H9 (cell line): Measurements from ENCODE around the gene KCTD19. TPM values are rescaled to one million over a fixed set of nuclear protein-coding genes. Genes with fewer than 3 reads are reported as not detected.
"Not testable (repeated sequence)": the region's sequence is repeated elsewhere in the genome, so short reads cannot be mapped to it uniquely, and the experiment has no call there.

ENCODE experiments used
- DNase-seq: peaks from one replicate; pipeline ENCODE4 v3.0.0-alpha.2; 2017
- H2AFZ ChIP-seq: one replicate; pipeline ENCODE4 v1.6.1; 2013; ENCODE audit warnings: mild to moderate bottlenecking, low read length, control low read depth, moderate library complexity
- H2AK5ac ChIP-seq: 2 replicates; pipeline ENCODE4 v1.6.1; 2013; ENCODE audit warnings: low read length, control low read depth, mixed read lengths; ENCODE audit not compliant: insufficient read length
- H2BK120ac ChIP-seq: one replicate; pipeline ENCODE4 v1.6.1; 2013; ENCODE audit warnings: low read depth, mild to moderate bottlenecking, low read length, control low read depth, inconsistent platforms; ENCODE audit not compliant: poor library complexity, severe bottlenecking
- H2BK12ac ChIP-seq: 2 replicates; pipeline ENCODE4 v1.6.1; 2013; ENCODE audit warnings: low read length, control low read depth, mixed read lengths, low read depth; ENCODE audit not compliant: insufficient read length
- H2BK15ac ChIP-seq: 2 replicates; pipeline ENCODE4 v1.6.1; 2013; ENCODE audit warnings: low read depth, low read length, control low read depth
- H2BK20ac ChIP-seq: one replicate; pipeline ENCODE4 v1.6.1; 2013; ENCODE audit warnings: low read depth, mild to moderate bottlenecking, low read length, control low read depth, inconsistent platforms; ENCODE audit not compliant: poor library complexity, severe bottlenecking
- H2BK5ac ChIP-seq: 2 replicates; pipeline ENCODE4 v1.6.1; 2013; ENCODE audit warnings: low read length, control low read depth, mixed read lengths; ENCODE audit not compliant: insufficient read length
- H3K14ac ChIP-seq: 2 replicates; pipeline ENCODE4 v1.6.1; 2013; ENCODE audit warnings: low read length, control low read depth; ENCODE audit not compliant: insufficient read depth
- H3K18ac ChIP-seq: 2 replicates; pipeline ENCODE4 v1.6.1; 2013; ENCODE audit warnings: low read depth, mild to moderate bottlenecking, mixed read lengths, low read length, control low read depth; ENCODE audit not compliant: insufficient read length
- H3K23ac ChIP-seq: 2 replicates; pipeline ENCODE4 v1.6.1; 2013; ENCODE audit warnings: low read length, control low read depth, mixed read lengths, low read depth; ENCODE audit not compliant: insufficient read length
- H3K23me2 ChIP-seq: 2 replicates; pipeline ENCODE4 v1.6.1; 2013; ENCODE audit warnings: low read depth, mild to moderate bottlenecking, mixed read lengths, low read length, control low read depth; ENCODE audit not compliant: insufficient read length, poor library complexity, severe bottlenecking
- H3K27ac ChIP-seq: 2 replicates; pipeline ENCODE4 v1.5.1; 2013; ENCODE audit warnings: low read length, control low read depth, mixed read lengths, low read depth; ENCODE audit not compliant: insufficient read length
- H3K27me3 ChIP-seq: 2 replicates; pipeline ENCODE4 v1.6.1; 2013; ENCODE audit warnings: low read length, control low read depth, inconsistent platforms; ENCODE audit not compliant: insufficient read depth
- H3K4ac ChIP-seq: 2 replicates; pipeline ENCODE4 v1.6.1; 2013; ENCODE audit warnings: low read depth, mild to moderate bottlenecking, control low read depth, inconsistent platforms, low read length, moderate library complexity
- H3K4me1 ChIP-seq: 2 replicates; pipeline ENCODE4 v1.6.1; 2013; ENCODE audit warnings: low read length, control low read depth, inconsistent platforms; ENCODE audit not compliant: insufficient read depth
- H3K4me2 ChIP-seq: 2 replicates; pipeline ENCODE4 v1.6.1; 2013; ENCODE audit warnings: low read length, control low read depth, mixed read lengths; ENCODE audit not compliant: insufficient read length, insufficient read depth
- H3K56ac ChIP-seq: 2 replicates; pipeline ENCODE4 v1.6.1; 2013; ENCODE audit warnings: low read depth, mild to moderate bottlenecking, mixed read lengths, low read length, control low read depth; ENCODE audit not compliant: insufficient read length
- H3K79me1 ChIP-seq: 2 replicates; pipeline ENCODE4 v1.6.1; 2013; ENCODE audit warnings: low read depth, mild to moderate bottlenecking, moderate library complexity, low read length, control low read depth, inconsistent platforms; ENCODE audit not compliant: insufficient read depth, poor library complexity, severe bottlenecking
- H3K79me2 ChIP-seq: 2 replicates; pipeline ENCODE4 v1.6.1; 2013; ENCODE audit warnings: low read length, control low read depth, inconsistent platforms; ENCODE audit not compliant: insufficient read depth
- H3K9ac ChIP-seq: 2 replicates; pipeline ENCODE4 v1.6.1; 2013; ENCODE audit warnings: low read length, control low read depth, mixed read lengths; ENCODE audit not compliant: insufficient read length; ENCODE audit errors: extremely low read depth
- H3K9me3 ChIP-seq: one replicate; pipeline ENCODE4 v1.6.1; 2013; ENCODE audit warnings: low read depth, low read length, inconsistent platforms; ENCODE audit not compliant: control insufficient read depth
- H3T11ph ChIP-seq: one replicate; pipeline ENCODE4 v1.6.1; 2013; ENCODE audit warnings: mild to moderate bottlenecking, low read length, control low read depth, inconsistent platforms
- H4K20me1 ChIP-seq: one replicate; pipeline ENCODE4 v1.6.1; 2013; ENCODE audit not compliant: control insufficient read depth, insufficient read length, insufficient read depth
- H4K5ac ChIP-seq: 2 replicates; pipeline ENCODE4 v1.6.1; 2013; ENCODE audit warnings: low read depth, mild to moderate bottlenecking, mixed read lengths, low read length, control low read depth; ENCODE audit not compliant: insufficient read length
- H4K8ac ChIP-seq: replicated peaks from 2 replicates; pipeline ENCODE4 v1.6.1; 2013; ENCODE audit warnings: low read length, control low read depth, mixed read lengths, low read depth; ENCODE audit not compliant: insufficient read length
- H4K91ac ChIP-seq: 2 replicates; pipeline ENCODE4 v1.6.1; 2013; ENCODE audit warnings: low read depth, mild to moderate bottlenecking, moderate library complexity, mixed read lengths, low read length, control low read depth; ENCODE audit not compliant: insufficient read length
- H3K27ac Mint-ChIP-seq, 3 experiments: 2 replicates in 2 of 3; 3 replicates in 1 of 3; pipeline ENCODE4 v1.8.0; 2020 to 2021; ENCODE audit warnings: mixed read lengths in 3 of 3, mild to moderate bottlenecking in 1 of 3, moderate library complexity in 1 of 3
- H3K27me3 Mint-ChIP-seq: 2 replicates; pipeline ENCODE4 v1.8.0; 2021; ENCODE audit warnings: low read depth, mild to moderate bottlenecking, moderate library complexity, mixed read lengths
- H3K36me3 Mint-ChIP-seq, 3 experiments: 2 replicates in 2 of 3; 3 replicates in 1 of 3; pipeline ENCODE4 v1.8.0; 2020 to 2021; ENCODE audit warnings: low read depth in 3 of 3, mixed read lengths in 3 of 3; ENCODE audit not compliant: insufficient read depth in 1 of 3
- H3K4me1 Mint-ChIP-seq, 2 experiments: 2 replicates each; pipeline ENCODE4 v1.8.0; 2020; ENCODE audit warnings: mixed read lengths in 2 of 2
- H3K4me3 Mint-ChIP-seq, 2 experiments: 2 replicates in 1 of 2; 3 replicates in 1 of 2; pipeline ENCODE4 v1.8.0; 2020 to 2021; ENCODE audit warnings: mild to moderate bottlenecking in 2 of 2, mixed read lengths in 2 of 2, moderate library complexity in 1 of 2
- H3K9me3 Mint-ChIP-seq, 2 experiments: 2 replicates in 1 of 2; 3 replicates in 1 of 2; pipeline ENCODE4 v1.8.0; 2020; ENCODE audit warnings: mild to moderate bottlenecking in 2 of 2, mixed read lengths in 2 of 2, moderate library complexity in 1 of 2
- WGBS: extraction: QIAGEN DNeasy Blood & Tissue Kit; methylation state at CpG from one replicate; pipeline ENCODE4 v1.1.7; 2013; ENCODE audit warnings: missing lambda C conversion rate, low lambda C conversion rate, mixed read lengths; ENCODE audit not compliant: insufficient read length; ENCODE audit errors: extremely low coverage; 5-methylcytosine and 5-hydroxymethylcytosine counted together
- total RNA-seq: library from RNA; stranded (reverse); gene quantifications from 2 replicates; pipeline ENCODE4 v1.2.1, GENCODE V29; 2021
- TF ChIP-seq, protein P1 (sequence below): fragments of 200-600 bp; sonication (generic); conservative IDR thresholded peaks from 3 replicates; pipeline ENCODE4 v1.8.0; 2021; ENCODE audit warnings: antibody characterized with exemption, mild to moderate bottlenecking

The KCTD19 gene
- total RNA-seq, 1 experiment from 2014 or later = 0.13 TPM

DNA sequence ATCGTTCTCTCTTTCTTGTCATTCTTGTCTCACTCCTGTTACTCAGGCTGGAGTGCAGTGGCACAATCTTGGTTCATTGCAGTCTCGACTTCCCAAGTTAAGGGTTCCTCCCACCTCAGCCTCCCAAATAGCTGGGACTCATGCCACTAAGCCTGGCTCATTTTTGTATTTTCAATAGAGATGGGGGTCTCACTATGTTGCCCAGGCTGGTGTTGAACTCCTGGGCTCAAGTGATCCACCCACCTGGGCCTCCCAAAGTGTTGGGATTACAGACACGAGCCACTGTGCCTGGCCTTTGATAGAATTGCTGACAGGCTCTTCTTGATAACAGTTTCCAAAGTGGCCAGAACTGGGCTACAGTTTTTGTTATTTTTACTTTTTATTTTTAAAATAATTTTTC, 34.5 kb upstream of the KCTD19 start:
- H2BK5ac ChIP-seq = no peak overlapping the region
- H2BK15ac ChIP-seq = no peak overlapping the region
- no peak overlapping the region for H4K91ac ChIP-seq
- H3K56ac ChIP-seq = no peak overlapping the region
- no peak overlapping the region for H3K27ac ChIP-seq
- no peak overlapping the region for H3K4me2 ChIP-seq
- no peaks in the 10 kb centered on the region for H3K4me1 ChIP-seq
- no peak overlapping the region for H3K23ac ChIP-seq
- no peaks in the 10 kb centered on the region for H4K20me1 ChIP-seq
- no peaks in the 10 kb centered on the region for H3K23me2 ChIP-seq
- WGBS = no CpG with 5 or more reads among the region's 3 CpGs
- no peak overlapping the region for H2AFZ ChIP-seq
- no peak overlapping the region for H2AK5ac ChIP-seq
- H3K4ac ChIP-seq = no peak overlapping the region
- no peaks in the 10 kb centered on the region for H3K36me3 Mint-ChIP-seq
- H3K4me1 Mint-ChIP-seq = peaks cover 0 to 2% of the 10 kb centered on the region in 2 experiments; a peak in 2 of 4 replicates
- no peaks in the 10 kb centered on the region for H3K9me3 ChIP-seq
- peaks cover 48% of the 10 kb centered on the region for H3K27me3 Mint-ChIP-seq
- no peaks in the 10 kb centered on the region for H3K79me2 ChIP-seq
- H3K9me3 Mint-ChIP-seq = no peaks in the 10 kb centered on the region
- no peak overlapping the region for H3K18ac ChIP-seq
- H2BK120ac ChIP-seq = no peak overlapping the region
- no peak overlapping the region for H4K8ac ChIP-seq
- H3K79me1 ChIP-seq = no peaks in the 10 kb centered on the region
- no peak overlapping the region for H3K14ac ChIP-seq
- H4K5ac ChIP-seq = no peak overlapping the region
- H3T11ph ChIP-seq = no peak overlapping the region
- no peaks in the 10 kb centered on the region for H3K27me3 ChIP-seq
- no peak overlapping the region for H2BK20ac ChIP-seq
- H3K27ac Mint-ChIP-seq = no peak overlapping the region
- DNase-seq = no peak
- H3K9ac ChIP-seq = no peak overlapping the region
- H3K4me3 Mint-ChIP-seq = no peak overlapping the region
- TF ChIP-seq, protein P1, sequence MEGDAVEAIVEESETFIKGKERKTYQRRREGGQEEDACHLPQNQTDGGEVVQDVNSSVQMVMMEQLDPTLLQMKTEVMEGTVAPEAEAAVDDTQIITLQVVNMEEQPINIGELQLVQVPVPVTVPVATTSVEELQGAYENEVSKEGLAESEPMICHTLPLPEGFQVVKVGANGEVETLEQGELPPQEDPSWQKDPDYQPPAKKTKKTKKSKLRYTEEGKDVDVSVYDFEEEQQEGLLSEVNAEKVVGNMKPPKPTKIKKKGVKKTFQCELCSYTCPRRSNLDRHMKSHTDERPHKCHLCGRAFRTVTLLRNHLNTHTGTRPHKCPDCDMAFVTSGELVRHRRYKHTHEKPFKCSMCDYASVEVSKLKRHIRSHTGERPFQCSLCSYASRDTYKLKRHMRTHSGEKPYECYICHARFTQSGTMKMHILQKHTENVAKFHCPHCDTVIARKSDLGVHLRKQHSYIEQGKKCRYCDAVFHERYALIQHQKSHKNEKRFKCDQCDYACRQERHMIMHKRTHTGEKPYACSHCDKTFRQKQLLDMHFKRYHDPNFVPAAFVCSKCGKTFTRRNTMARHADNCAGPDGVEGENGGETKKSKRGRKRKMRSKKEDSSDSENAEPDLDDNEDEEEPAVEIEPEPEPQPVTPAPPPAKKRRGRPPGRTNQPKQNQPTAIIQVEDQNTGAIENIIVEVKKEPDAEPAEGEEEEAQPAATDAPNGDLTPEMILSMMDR = no peak
- H2BK12ac ChIP-seq = no peak overlapping the region

DNA sequence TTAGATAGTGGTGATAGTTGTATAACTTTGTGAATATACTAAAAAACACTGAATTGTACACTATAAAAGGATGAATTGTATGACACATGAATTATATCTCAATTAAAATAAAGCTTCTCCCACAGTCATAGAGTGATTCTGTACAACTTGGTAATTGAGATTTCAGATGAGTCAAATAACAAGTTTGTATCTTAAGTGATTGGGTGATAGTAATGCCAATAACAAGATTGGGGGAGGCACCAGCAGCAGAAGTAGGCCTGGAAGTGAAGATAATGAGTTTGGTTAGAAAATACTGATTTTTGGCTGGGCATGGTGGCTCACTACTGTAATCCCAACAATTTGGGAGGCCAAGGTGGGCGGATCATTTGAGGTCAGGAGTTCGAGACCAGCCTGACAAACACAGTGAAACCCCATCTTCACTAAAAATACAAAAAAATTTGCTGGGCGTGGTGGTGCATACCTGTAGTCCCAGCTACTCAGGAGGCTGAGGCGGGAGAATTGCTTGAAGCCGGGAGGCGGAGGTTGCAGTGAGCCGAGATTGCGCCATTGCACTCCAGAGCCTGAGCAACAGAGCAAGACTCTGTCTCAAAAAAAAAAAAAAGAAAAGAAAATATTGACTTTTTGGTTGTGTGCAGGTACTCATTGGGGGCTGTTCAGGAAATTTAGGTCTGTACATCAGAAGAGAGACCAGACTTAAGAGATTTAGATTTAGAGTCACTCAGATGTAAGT, 33.2 kb upstream of the KCTD19 start:
- H3K4me1 Mint-ChIP-seq, H3K56ac ChIP-seq, H3K18ac ChIP-seq, H3K79me1 ChIP-seq, H3K4ac ChIP-seq, H4K5ac ChIP-seq, H3K79me2 ChIP-seq, H3K27ac Mint-ChIP-seq, H3K4me3 Mint-ChIP-seq, H4K8ac ChIP-seq, H3K9ac ChIP-seq, H2BK5ac ChIP-seq, H2BK120ac ChIP-seq, H2BK15ac ChIP-seq, H2AFZ ChIP-seq, H3K23me2 ChIP-seq, H4K20me1 ChIP-seq, H3K23ac ChIP-seq, H3K9me3 ChIP-seq, H2AK5ac ChIP-seq, H3K4me1 ChIP-seq, DNase-seq, H4K91ac ChIP-seq, H3K27ac ChIP-seq, H3K4me2 ChIP-seq, H2BK12ac ChIP-seq, H3K36me3 Mint-ChIP-seq, H2BK20ac ChIP-seq, H3K9me3 Mint-ChIP-seq, H3K14ac ChIP-seq, H3K27me3 ChIP-seq, H3T11ph ChIP-seq: not testable (repeated sequence)
- no CpG with 5 or more reads among the region's 8 CpGs for WGBS
- H3K27me3 Mint-ChIP-seq = peaks cover 49% of the 10 kb centered on the region
